ENCODE results near the gene POLD4. TPM values are rescaled to one million over a fixed set of nuclear protein-coding genes. Genes with fewer than 3 reads are reported as not detected.
A peak's percentile ranks its signal among the peaks of the same experiment; 100 is the strongest.

POLD4 gene
- total RNA-seq, 4 donors from 2014 or later, result 54.5 to 75.7 (median 65.0) TPM

DNA sequence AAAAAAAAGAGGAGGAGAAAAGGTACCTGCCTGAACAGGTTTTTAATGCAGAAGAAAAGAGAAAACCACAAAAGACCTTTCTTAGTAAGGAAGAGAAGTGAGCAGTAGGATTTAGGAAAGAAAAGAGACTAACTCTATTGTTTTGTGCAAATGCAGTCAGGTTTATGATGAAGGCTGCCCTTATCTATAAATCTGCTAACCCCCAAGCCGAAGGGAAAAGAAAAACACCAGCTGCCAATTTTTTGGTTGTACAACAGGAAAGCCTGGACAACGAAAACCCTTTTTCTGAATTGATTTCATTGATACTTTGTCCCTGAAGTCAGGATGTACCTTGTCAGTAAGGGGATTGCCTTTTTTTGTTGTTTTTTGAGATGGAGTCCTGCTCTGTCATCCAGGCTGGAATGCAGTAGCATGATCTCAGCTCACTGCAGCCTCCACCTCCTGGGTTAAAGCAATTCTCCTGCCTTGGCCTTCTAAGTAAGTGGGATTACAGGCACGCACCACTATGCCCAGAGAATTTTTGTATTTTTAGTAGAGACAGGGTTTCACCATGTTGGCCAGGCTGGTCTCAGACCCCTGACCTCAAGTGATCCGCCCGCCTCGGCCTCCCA lies 21.2 kb downstream of the POLD4 start:
- Histone ChIP-seq H3K4me1 (no peaks in the 10 kb centered on the region), H3K36me3 (peaks cover 7% of the 10 kb centered on the region), H3K4me3 (no peak overlapping the region), H3K27ac (no peak overlapping the region), H3K27me3 (no peaks in the 10 kb centered on the region), H3K9me3 (no peaks in the 10 kb centered on the region)
- no peak for TF ChIP-seq POLR2AphosphoS5 (IDR thresholded peaks at IDR 0.05)
- TF ChIP-seq EP300 (IDR thresholded peaks at IDR 0.05), result no peak
- TF ChIP-seq POLR2A (IDR thresholded peaks at IDR 0.05), result no peak
- TF ChIP-seq, protein P1, sequence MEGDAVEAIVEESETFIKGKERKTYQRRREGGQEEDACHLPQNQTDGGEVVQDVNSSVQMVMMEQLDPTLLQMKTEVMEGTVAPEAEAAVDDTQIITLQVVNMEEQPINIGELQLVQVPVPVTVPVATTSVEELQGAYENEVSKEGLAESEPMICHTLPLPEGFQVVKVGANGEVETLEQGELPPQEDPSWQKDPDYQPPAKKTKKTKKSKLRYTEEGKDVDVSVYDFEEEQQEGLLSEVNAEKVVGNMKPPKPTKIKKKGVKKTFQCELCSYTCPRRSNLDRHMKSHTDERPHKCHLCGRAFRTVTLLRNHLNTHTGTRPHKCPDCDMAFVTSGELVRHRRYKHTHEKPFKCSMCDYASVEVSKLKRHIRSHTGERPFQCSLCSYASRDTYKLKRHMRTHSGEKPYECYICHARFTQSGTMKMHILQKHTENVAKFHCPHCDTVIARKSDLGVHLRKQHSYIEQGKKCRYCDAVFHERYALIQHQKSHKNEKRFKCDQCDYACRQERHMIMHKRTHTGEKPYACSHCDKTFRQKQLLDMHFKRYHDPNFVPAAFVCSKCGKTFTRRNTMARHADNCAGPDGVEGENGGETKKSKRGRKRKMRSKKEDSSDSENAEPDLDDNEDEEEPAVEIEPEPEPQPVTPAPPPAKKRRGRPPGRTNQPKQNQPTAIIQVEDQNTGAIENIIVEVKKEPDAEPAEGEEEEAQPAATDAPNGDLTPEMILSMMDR (IDR thresholded peaks at IDR 0.05), result no peak
- DNase-seq (ENCODE audit: low spot score in 2 of 2), result peak in 1 of 2 donors; percentile 20
- 84% methylated on average over 6 of the region's 6 CpGs for WGBS

DNA sequence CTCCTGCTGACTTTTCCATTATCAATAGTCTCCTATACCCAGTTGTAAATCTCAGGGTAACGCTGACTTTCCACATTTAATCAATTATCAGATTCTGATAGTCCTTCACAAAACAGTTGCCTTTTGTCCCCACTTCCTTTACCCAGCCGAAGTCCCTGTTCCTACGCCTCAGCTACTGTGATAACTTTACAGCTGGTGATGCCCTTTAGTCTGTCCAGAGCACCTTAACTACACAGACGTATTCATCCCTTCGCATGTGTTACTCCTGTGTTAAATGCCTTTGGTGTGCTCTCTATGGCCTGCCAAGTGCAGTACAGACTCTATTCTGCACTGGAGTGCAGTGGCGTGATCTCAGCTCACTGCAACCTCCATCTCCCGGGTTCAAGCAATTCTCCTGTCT lies 29.8 kb downstream of the POLD4 start:
- H3K4me3 ChIP-seq, result no peak overlapping the region
- 91% methylated on average over 7 of the region's 7 CpGs for WGBS
- peak in 1 of 2 donors; percentile 35 for DNase-seq (ENCODE audit: low spot score in 2 of 2)
- no peak overlapping the region for H3K27ac ChIP-seq
- TF ChIP-seq POLR2A (IDR thresholded peaks at IDR 0.05), result no peak
- TF ChIP-seq POLR2AphosphoS5 (IDR thresholded peaks at IDR 0.05), result no peak
- TF ChIP-seq EP300 (IDR thresholded peaks at IDR 0.05), result no peak
- TF ChIP-seq, protein P1 (IDR thresholded peaks at IDR 0.05), result no peak
- H3K27me3 ChIP-seq, result no peaks in the 10 kb centered on the region
- H3K9me3 ChIP-seq, result no peaks in the 10 kb centered on the region
- no peaks in the 10 kb centered on the region for H3K36me3 ChIP-seq
- H3K4me1 ChIP-seq, result peaks cover 11% of the 10 kb centered on the region

DNA sequence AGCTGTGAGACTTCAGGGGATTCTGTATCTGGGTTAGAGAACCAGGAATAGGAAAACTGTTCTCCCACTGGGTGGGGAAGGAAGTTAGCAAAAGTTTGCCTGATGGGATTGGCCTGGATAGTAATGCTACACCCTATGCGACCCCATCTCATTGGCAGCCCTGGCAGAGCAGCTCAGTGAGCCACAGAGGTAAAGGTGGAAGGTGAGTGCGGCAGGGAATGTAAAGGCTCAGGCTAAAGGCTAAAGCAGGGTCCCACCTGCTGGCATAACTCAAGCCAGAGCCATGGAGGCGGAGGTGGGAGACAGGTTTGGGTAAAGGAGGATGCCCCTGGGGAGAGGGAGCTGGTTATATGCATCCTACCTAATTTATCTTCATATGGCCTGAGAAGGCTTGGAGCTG lies 31.3 kb downstream of the POLD4 start:
- 89% methylated on average over 3 of the region's 3 CpGs for WGBS
- H3K4me3 ChIP-seq, result no peak overlapping the region
- no peak for DNase-seq (ENCODE audit: low spot score in 2 of 2)
- H3K27me3 ChIP-seq, result no peaks in the 10 kb centered on the region
- no peaks in the 10 kb centered on the region for H3K36me3 ChIP-seq
- peaks cover 17% of the 10 kb centered on the region for H3K4me1 ChIP-seq
- H3K9me3 ChIP-seq, result no peaks in the 10 kb centered on the region
- no peak overlapping the region for H3K27ac ChIP-seq
- TF ChIP-seq, protein P1 (IDR thresholded peaks at IDR 0.05), result no peak
- TF ChIP-seq EP300 (IDR thresholded peaks at IDR 0.05) (no peak), POLR2A (IDR thresholded peaks at IDR 0.05) (no peak), POLR2AphosphoS5 (IDR thresholded peaks at IDR 0.05) (no peak)

DNA sequence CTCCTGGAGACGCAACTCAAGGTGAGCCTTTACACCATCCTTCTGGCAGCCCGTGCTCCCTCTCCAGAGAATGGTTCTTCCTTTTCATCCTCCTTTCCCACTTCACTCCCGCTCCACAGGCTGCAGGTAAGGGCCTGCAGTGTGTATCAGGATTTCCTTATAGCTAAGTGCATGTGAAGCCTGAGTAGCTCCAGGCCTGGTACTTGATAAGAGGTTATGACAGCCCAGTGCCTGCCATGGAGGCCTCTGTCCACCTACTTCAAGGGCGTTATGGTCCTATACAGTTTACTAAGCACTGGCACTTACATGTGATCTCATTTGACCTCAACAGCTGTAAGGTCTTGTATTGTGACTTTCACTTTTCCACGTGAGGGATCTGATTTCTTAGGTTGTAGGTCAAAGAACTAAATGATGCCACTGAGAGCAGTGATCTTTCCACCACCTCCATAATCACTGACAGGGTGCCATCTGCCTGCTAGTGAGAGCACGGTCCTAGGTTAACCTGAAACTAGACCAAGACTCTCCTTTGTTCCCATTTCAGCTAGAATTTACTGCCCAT lies 32.0 kb downstream of the POLD4 start:
- TF ChIP-seq, protein P1 (IDR thresholded peaks at IDR 0.05), result no peak
- TF ChIP-seq EP300 (IDR thresholded peaks at IDR 0.05) (no peak), POLR2A (IDR thresholded peaks at IDR 0.05) (no peak), POLR2AphosphoS5 (IDR thresholded peaks at IDR 0.05) (no peak)

DNA sequence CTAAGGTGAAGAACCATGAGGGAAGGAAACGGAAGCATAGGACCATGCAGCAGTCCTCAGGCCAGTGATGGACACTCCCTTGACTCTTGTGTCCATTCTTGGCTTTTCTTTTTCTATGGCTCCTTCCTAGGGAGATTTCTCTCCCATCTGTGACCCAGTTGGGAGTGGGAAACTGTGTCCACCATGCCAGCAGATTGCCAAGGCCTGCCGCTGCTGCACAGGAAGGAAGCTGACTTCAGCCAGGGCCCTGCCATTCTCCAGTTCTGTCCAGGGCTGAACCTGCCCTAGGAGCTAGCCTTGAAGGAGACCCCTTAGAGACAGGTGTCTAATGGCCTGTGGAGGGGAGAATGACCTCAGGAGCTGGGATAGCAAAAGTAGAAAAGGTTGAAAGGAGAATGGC lies 32.7 kb downstream of the POLD4 start:
- no peaks in the 10 kb centered on the region for H3K27me3 ChIP-seq

More for the DNA sequence above, 32.0 kb downstream of the POLD4 start:
- no peaks in the 10 kb centered on the region for H3K36me3 ChIP-seq
- no peak overlapping the region for H3K4me3 ChIP-seq
- 91% methylated on average over 6 of the region's 6 CpGs for WGBS
- no peaks in the 10 kb centered on the region for H3K27me3 ChIP-seq
- H3K9me3 ChIP-seq, result no peaks in the 10 kb centered on the region
- H3K4me1 ChIP-seq, result peaks cover 23% of the 10 kb centered on the region
- peak in 1 of 2 donors; percentile 9 for DNase-seq (ENCODE audit: low spot score in 2 of 2)
- no peak overlapping the region for H3K27ac ChIP-seq

More for the DNA sequence above, 32.7 kb downstream of the POLD4 start:
- no peak overlapping the region for H3K27ac ChIP-seq
- H3K9me3 ChIP-seq, result no peaks in the 10 kb centered on the region
- TF ChIP-seq POLR2A (IDR thresholded peaks at IDR 0.05) (no peak), EP300 (IDR thresholded peaks at IDR 0.05) (no peak), POLR2AphosphoS5 (IDR thresholded peaks at IDR 0.05) (no peak)
- TF ChIP-seq, protein P1 (IDR thresholded peaks at IDR 0.05), result no peak
- peak in 1 of 2 donors; percentile 48 for DNase-seq (ENCODE audit: low spot score in 2 of 2)
- peaks cover 26% of the 10 kb centered on the region for H3K4me1 ChIP-seq
- H3K4me3 ChIP-seq, result no peak overlapping the region
- H3K36me3 ChIP-seq, result no peaks in the 10 kb centered on the region
- 86% methylated on average over 2 of the region's 2 CpGs for WGBS

Measured in suprapubic skin (tissue), 4 donors.